GM19463 (cell line): ENCODE data around the gene CRY2.
"Not testable (repeated sequence)": the region's sequence is repeated elsewhere in the genome, so short reads cannot be mapped to it uniquely, and the experiment has no call there.

Experiments used
- ATAC-seq: cut with Tn5 transposase; IDR thresholded peaks from one replicate; pipeline ENCODE4 v1.9.1; 2021; ENCODE audit warnings: mild to moderate bottlenecking, moderate library complexity; ENCODE audit not compliant: unreplicated experiment

CRY2 gene

DNA sequence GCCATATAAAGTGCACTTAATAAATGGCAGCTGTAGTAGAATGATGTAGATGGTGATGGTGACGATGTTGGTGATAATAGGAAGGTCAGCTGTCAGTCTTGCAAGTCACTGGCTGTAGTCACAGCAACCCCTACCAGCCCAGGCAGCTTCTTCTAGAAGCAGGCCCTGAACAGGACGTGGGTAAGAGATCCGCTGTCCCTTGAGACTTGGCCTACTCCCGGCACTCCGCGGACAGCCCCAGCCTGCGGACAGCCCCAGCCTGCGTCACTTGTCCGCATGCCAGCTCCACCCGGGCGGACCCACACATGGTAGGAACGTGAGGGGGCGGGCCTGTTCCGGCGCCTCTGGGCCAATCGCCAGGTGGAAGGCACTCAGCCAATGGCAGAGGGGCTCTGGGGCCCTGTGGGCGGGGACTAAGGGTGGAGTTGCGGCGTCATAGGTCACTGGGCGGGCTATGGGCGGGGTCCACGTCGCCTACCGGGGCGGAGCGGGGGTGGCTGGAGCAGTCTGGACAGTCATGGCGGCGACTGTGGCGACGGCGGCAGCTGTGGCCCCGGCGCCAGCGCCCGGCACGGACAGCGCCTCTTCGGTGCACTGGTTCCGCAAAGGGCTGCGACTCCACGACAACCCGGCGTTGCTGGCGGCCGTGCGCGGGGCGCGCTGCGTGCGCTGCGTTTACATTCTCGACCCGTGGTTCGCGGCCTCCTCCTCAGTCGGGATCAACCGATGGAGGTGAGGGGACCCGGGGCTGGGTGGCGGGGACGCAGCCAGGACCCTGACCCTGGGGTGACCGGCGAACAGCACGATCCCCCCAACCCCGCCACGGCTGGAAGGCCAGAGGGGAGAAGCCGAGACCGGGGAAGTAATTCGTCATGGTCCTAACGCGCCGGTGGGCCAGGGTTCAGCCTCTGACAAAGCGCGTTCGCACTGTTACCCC is at the start of gene CRY2:
Gene CRY2 (plus strand): TSS at position 502 of the 937 bp plus-strand sequence. CDS start 16 bp downstream, at position 518.
- peak; percentile 93 for ATAC-seq

DNA sequence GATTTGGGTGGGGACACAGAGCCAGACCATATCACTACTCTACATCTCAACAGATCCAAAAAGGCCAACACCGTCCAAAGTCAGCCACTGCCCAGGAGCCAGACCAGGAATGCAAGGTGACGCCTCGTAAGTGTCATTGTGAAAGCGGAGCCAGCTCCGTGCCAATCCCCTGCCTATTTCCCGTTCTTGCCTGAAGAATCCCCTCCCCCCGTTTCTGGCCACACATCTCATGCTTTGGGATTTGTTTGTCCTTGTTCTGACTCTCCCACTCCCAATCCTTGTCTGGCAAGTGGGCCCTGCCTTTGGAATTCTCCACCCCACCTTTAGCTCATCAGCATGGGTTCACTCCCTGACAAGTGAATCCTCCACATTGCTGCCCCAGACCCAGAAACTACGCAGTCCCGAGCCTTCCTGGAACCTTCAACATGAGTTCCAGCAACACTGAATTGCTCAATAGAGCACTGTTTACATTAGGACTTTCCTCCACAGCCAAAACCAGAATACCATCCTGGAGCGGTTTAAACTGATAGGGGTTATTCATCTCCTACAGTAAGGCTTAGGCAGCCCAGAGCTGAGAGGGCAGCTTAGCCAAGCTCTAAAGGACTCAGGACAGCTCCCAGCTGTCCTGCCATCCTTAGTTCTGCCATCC is 48.4 kb upstream of the CRY2 start:
- ATAC-seq = no peak

DNA sequence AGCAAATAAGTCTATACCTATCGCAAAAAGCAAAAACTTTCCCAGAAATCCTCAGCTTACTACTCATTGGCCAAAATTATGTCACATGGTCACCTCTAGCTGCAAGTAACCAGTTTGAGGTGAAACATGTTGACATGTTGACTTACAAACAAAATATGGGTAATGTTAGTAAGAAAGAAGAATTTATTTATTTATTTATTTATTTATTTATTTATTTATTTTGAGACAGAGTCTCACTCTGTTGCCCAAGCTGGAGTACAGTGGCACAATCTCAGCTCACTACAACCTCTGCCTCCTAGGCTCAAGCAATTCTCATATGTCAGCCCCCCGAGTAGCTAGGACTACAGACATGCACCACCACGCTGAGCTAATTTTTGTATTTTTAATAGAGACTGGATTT is 47.7 kb upstream of the CRY2 start:
- ATAC-seq = no peak

DNA sequence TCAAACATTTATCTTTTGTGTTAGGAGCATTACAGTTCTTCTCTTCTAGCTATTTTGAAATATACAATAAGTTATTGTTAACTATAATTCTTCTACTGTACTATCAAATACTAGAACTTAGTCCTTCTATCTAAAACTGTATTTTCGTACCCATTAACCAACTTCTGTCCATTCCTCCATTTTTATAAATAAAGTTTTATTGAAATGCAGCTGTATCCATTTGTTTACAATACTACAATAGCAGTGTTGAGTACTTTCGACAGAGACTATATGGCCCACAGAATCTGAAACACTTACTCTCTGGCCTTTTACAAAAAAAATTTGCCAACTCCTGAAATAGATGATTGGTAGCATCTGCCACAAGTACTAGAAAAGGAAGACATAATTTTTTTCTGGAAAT is 47.0 kb upstream of the CRY2 start:
- no peak for ATAC-seq

GRCh38 chr11:45801723-45802315 is 45.5 kb upstream of the CRY2 start:
- ATAC-seq = no peak

- no peak for ATAC-seq
These were observed 44.6 kb upstream of the CRY2 start for GRCh38 chr11:45802531-45803317.

- no peak for ATAC-seq
These were observed 43.1 kb upstream of the CRY2 start for GRCh38 chr11:45803971-45804760.

GRCh38 chr11:45804761-45805304 is 42.4 kb upstream of the CRY2 start, which contains the start of gene SLC35C1:
Gene SLC35C1 (plus strand): TSS chr11:45805149. CDS start chr11:45805802, 653 bp downstream.
- ATAC-seq = peak; percentile 95

- ATAC-seq = peak; percentile 27
These were observed 41.8 kb upstream of the CRY2 start for GRCh38 chr11:45805305-45806071.

DNA sequence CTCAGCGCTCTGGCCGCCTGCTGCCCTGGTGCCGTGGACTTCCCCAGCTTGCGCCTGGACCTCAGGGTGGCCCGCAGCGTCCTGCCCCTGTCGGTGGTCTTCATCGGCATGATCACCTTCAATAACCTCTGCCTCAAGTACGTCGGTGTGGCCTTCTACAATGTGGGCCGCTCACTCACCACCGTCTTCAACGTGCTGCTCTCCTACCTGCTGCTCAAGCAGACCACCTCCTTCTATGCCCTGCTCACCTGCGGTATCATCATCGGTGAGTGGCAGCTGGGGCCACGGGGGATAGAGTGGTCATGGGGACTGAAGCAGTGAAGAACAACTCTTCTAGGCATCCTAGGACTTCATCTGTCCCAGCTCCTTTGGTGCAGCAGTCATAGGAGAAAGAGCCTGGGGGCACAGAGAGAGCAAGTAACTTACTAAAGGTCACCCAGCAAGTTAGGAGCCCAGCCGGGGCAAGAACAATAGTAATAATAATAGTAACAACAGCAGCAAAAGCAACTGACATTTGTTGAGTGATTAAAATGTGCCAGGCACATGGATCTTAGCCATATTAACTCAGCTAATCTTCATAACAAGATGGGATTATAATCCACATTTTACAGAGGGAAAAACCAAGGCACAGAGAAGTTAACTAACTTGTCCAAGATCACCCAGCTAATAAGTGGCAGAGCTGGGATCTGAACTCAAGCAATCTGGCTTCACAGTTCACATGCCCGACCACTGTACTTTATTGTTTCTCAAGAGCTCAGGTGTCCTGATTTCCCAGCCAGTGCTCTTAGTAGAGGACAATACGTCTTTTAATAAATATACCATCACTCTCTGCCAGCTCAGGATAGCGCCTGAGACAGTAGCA is 41.0 kb upstream of the CRY2 start:
- ATAC-seq = no peak

DNA sequence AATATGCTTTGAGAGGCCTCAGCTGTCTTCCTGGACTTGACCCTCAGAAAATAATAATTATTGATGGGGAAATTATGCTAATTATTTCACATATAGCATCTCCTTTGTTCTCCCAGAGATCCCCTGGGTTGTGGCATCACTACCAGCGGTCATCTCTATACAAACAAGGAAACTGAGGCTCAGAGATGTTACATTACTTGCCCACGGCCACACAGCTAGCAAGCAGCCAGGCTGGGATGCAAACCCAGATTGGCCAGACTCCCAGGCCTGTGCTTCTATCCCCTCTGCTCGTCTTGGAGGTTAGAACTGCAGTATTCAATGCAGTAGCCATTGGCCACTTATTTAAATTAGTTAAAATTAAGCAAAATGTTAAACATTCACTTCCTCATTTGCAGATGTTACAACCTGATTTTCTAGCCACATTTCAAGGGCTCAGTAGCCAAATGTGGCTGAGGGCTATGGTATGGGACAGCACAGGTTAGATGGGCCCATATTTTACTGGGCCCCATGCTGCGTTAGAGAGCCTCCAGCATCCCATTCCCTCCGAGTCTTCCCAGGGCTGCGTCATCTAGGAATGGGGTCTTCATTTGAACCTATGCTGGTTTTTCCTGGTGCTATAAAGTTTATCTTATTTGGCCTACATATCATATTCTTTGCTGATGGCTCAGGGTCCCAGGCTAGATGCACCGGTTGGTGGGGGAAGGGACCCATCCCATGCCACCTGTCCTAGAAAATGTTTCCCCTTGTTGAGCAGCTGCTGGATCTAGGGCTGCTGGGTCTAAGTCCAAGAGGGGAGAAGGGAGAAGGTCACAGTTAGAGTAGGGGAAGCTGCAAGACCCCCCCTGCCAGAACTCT is 40.1 kb upstream of the CRY2 start:
- ATAC-seq = no peak

GRCh38 chr11:45807792-45808238 is 39.5 kb upstream of the CRY2 start:
- ATAC-seq = no peak

- ATAC-seq = not testable (repeated sequence)
These were observed 38.8 kb upstream of the CRY2 start for GRCh38 chr11:45808427-45808826.

- ATAC-seq = no peak
These were observed 37.5 kb upstream of the CRY2 start for GRCh38 chr11:45809456-45810395.

DNA sequence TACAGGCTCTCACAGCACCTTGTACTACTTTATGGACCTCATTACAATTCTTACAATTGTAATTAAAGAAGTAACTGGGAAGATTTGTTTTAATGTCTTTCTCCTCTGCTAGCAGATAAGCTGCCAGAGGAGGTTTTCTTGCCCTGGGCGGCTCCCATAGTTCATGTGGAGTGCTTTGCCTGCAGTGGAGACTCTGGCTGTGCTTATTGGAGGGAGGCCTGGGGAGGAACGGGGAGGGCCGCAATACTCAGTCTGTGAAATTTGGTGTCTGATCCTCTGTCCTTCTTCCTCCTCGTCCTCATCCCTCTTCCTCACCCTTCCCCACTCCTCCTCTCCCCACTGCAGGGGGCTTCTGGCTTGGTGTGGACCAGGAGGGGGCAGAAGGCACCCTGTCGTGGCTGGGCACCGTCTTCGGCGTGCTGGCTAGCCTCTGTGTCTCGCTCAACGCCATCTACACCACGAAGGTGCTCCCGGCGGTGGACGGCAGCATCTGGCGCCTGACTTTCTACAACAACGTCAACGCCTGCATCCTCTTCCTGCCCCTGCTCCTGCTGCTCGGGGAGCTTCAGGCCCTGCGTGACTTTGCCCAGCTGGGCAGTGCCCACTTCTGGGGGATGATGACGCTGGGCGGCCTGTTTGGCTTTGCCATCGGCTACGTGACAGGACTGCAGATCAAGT is 36.7 kb upstream of the CRY2 start:
- ATAC-seq = no peak

DNA sequence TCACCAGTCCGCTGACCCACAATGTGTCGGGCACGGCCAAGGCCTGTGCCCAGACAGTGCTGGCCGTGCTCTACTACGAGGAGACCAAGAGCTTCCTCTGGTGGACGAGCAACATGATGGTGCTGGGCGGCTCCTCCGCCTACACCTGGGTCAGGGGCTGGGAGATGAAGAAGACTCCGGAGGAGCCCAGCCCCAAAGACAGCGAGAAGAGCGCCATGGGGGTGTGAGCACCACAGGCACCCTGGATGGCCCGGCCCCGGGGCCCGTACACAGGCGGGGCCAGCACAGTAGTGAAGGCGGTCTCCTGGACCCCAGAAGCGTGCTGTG is 36.2 kb upstream of the CRY2 start:
- ATAC-seq = no peak
